ENCODE data around the gene RIPOR3.
A peak's percentile ranks its signal among the peaks of the same experiment; 100 is the strongest.

RIPOR3 gene

GRCh38 chr20:50586531-50587232, 104.7 kb downstream of the RIPOR3 start:
- peaks cover 14% of the 10 kb centered on the region for H3K36me3 Mint-ChIP-seq (ENCODE audit: low read depth)
- H3K27ac Mint-ChIP-seq = no peak overlapping the region
- no peaks in the 10 kb centered on the region for H3K4me1 Mint-ChIP-seq
- DNase-seq (no peak), ATAC-seq (no peak)
- no peak overlapping the region for H3K4me3 Mint-ChIP-seq
- H3K27me3 Mint-ChIP-seq = no peaks in the 10 kb centered on the region
- H3K9me3 Mint-ChIP-seq = no peaks in the 10 kb centered on the region

DNA sequence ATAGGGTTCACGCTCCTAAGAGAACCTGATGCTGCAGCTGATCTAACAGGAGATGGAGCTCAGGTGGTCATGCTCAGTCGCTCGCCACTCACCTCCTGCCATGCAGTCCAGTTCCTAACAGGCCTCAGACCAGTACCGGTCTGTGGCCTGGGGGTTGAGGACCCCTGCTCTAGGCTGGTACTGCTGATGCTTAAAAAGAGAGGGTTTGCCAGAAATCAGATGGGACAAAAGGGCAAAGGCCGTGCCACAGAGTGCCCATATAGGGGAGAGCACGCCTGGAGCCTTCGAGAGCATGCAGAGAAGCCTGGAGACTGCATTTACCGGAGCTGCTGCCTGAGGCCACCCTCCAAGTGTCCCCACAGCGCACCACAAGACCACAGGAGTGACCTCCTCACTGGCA, 105.7 kb downstream of the RIPOR3 start:
- peaks cover 16% of the 10 kb centered on the region for H3K36me3 Mint-ChIP-seq (ENCODE audit: low read depth)
- peak; percentile 13 for ATAC-seq
- H3K9me3 Mint-ChIP-seq = no peaks in the 10 kb centered on the region
- no peaks in the 10 kb centered on the region for H3K4me1 Mint-ChIP-seq
- no peak overlapping the region for H3K27ac Mint-ChIP-seq
- no peaks in the 10 kb centered on the region for H3K27me3 Mint-ChIP-seq
- DNase-seq = no peak
- H3K4me3 Mint-ChIP-seq = no peak overlapping the region

DNA sequence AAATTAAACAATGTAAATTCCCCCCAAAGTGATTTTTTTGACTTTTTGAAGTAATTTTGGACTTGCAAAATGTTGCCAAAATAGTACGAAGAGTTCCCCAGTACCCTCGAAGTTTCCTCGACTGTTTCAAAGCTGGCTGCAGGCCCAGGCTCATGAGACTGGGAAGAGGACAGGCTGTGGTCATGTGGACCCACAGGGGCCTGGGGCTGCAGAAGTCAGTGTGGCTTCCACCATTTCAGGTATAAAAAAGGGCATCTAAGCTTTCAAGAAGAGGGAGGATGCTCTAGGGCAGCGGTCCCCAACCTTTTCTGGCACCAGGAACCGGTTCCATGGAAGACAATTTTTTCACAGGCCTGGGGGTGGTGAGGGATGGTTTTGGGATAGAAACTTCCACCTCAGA, 106.1 kb downstream of the RIPOR3 start:
- Mint-ChIP-seq H3K36me3 (ENCODE audit: low read depth) (peaks cover 20% of the 10 kb centered on the region), H3K27me3 (no peaks in the 10 kb centered on the region), H3K9me3 (no peaks in the 10 kb centered on the region), H3K27ac (no peak overlapping the region), H3K4me3 (no peak overlapping the region), H3K4me1 (no peaks in the 10 kb centered on the region)
- ATAC-seq = no peak
- no peak for DNase-seq

DNA sequence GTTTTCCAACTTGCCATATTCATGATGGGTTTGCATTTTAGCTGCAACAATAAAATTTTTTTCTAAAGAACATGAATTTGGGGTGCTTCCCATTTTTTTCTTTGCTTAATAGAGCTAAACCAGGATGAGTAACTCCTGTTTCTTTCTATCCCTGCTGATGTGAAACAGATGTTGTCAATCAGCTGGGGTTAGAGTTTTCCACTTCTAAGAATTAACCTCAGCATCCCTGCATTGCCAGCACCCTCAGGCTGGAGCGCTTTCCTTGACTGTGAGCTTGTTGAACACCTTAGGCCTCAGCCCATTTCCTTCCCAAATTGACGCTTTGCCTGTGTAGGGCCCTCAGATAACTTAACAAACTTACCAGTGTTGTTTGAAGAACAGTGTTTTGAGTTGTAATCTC, 106.7 kb downstream of the RIPOR3 start:
- Mint-ChIP-seq H3K4me1 (no peaks in the 10 kb centered on the region), H3K9me3 (no peaks in the 10 kb centered on the region), H3K4me3 (no peak overlapping the region), H3K27ac (no peak overlapping the region), H3K36me3 (ENCODE audit: low read depth) (peaks cover 19% of the 10 kb centered on the region), H3K27me3 (no peaks in the 10 kb centered on the region)
- ATAC-seq (no peak), DNase-seq (no peak)

GRCh38 chr20:50583442-50584150, 107.7 kb downstream of the RIPOR3 start:
- H3K27me3 Mint-ChIP-seq = no peaks in the 10 kb centered on the region
- H3K27ac Mint-ChIP-seq = no peak overlapping the region
- peaks cover 26% of the 10 kb centered on the region for H3K36me3 Mint-ChIP-seq (ENCODE audit: low read depth)
- no peaks in the 10 kb centered on the region for H3K4me1 Mint-ChIP-seq
- no peak overlapping the region for H3K4me3 Mint-ChIP-seq
- DNase-seq = no peak
- ATAC-seq = no peak
- H3K9me3 Mint-ChIP-seq = no peaks in the 10 kb centered on the region

- H3K4me3 Mint-ChIP-seq = no peak overlapping the region
- no peak overlapping the region for H3K27ac Mint-ChIP-seq
Observed at GRCh38 chr20:50582591-50583234, 108.6 kb downstream of the RIPOR3 start.

GRCh38 chr20:50582092-50582491, 109.2 kb downstream of the RIPOR3 start:
- no peak overlapping the region for H3K4me3 Mint-ChIP-seq
- no peak overlapping the region for H3K27ac Mint-ChIP-seq
- no peak for DNase-seq
- no peaks in the 10 kb centered on the region for H3K9me3 Mint-ChIP-seq
- no peak for ATAC-seq
- H3K27me3 Mint-ChIP-seq = no peaks in the 10 kb centered on the region
- no peaks in the 10 kb centered on the region for H3K4me1 Mint-ChIP-seq
- peaks cover 34% of the 10 kb centered on the region for H3K36me3 Mint-ChIP-seq (ENCODE audit: low read depth)

More at GRCh38 chr20:50582591-50583234, 108.6 kb downstream of the RIPOR3 start:
- Mint-ChIP-seq H3K36me3 (ENCODE audit: low read depth) (peaks cover 32% of the 10 kb centered on the region), H3K27me3 (no peaks in the 10 kb centered on the region), H3K9me3 (no peaks in the 10 kb centered on the region), H3K4me1 (no peaks in the 10 kb centered on the region)
- ATAC-seq (no peak), DNase-seq (no peak)

DNA sequence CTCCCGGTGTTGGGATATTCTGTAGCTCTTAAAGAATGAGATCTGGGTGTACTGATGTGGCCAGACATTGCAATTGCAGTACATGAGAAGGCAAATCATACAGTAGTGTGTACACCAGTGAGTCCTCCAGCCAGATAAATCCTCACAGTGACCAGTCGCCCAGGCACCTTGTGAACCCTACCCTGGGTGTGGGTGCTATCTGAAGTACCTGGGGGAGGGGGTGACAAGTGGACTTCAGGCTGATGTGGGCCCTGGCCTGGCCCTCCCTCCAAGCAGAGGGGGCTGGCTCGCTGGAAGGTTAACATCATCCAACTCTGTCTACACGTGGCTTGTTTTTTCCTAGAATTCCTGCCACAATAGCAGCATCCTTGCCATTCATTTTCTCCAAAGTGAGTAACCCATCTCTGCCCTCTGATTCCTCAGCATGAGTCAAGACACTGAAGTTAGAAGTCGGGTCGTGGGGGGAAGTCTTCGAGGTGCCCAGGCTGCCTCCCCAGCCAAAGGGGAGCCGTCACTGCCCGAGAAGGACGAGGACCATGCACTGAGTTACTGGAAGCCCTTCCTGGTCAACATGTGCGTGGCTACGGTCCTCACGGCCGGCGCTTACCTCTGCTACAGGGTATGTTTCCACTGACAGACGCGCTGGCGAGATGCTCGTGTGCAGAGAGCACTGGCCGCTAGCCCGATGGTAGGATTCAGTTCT, 110.3 kb downstream of the RIPOR3 start:
- no peak overlapping the region for H3K4me3 Mint-ChIP-seq
- no peak for ATAC-seq
- no peak overlapping the region for H3K27ac Mint-ChIP-seq
- no peaks in the 10 kb centered on the region for H3K4me1 Mint-ChIP-seq
- no peaks in the 10 kb centered on the region for H3K9me3 Mint-ChIP-seq
- H3K27me3 Mint-ChIP-seq = no peaks in the 10 kb centered on the region
- peaks cover 38% of the 10 kb centered on the region for H3K36me3 Mint-ChIP-seq (ENCODE audit: low read depth)
- DNase-seq = no peak

DNA sequence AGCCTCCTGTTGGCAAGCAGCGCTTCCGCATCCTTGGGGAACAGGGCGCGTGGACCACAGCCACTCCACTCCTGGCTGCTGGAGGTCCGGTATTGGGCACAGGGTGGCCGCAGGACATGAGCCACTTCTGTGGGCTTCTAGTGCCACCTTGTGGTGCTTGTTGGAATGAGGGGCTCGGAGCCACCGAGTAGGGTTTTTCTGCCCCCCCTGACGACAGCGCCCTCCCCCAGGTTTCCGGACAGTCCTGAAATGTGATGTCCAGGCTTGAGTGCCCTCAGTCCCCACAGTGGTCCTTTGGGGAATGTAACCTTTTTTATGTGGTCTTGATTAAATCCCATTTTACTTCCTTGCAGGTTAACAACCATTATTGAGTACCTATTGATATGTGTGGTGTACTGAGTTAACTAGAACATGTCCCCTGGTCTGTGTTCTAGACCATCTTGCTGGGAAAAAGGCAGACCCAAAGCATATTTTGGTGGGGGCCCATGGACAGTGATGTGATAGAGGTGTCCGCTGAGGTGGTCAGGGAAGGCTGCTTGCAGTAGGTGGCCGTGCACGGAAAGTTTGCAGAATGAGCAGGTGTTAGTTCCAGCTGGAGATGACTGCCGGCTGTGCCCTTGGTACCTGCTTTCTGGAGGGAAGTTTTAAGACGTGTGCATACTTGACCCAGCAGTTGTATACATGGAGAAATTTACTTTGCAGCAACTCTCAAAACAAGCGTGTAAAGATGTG, 111.2 kb downstream of the RIPOR3 start:
- Mint-ChIP-seq H3K27ac (no peak overlapping the region), H3K27me3 (no peaks in the 10 kb centered on the region), H3K4me1 (no peaks in the 10 kb centered on the region), H3K4me3 (no peak overlapping the region), H3K36me3 (ENCODE audit: low read depth) (peaks cover 44% of the 10 kb centered on the region), H3K9me3 (no peaks in the 10 kb centered on the region)
- ATAC-seq = peak; percentile 47
- peak; percentile 65 for DNase-seq

DNA sequence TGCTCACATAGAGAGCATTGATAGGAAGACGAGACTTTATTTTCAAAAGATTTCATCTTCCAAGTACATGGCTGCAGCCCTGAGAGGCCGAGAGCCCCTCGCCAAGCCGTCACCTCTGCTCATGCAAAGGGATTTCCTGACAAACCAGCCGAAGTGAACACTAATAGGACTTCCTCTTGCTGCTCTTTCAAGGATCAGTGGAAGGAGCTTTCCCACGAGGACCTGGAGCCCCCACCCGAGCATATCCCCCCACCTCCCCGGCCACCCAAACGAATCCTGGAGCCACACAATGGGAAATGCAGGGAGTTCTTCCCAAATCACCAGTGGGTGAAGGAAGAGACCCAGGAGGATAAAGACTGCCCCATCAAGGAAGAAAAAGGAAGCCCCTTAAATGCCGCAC, 111.8 kb downstream of the RIPOR3 start:
- Mint-ChIP-seq H3K4me3 (no peak overlapping the region), H3K27me3 (no peaks in the 10 kb centered on the region), H3K9me3 (no peaks in the 10 kb centered on the region), H3K4me1 (no peaks in the 10 kb centered on the region), H3K27ac (no peak overlapping the region), H3K36me3 (ENCODE audit: low read depth) (peaks cover 47% of the 10 kb centered on the region)
- ATAC-seq (no peak), DNase-seq (no peak)

DNA sequence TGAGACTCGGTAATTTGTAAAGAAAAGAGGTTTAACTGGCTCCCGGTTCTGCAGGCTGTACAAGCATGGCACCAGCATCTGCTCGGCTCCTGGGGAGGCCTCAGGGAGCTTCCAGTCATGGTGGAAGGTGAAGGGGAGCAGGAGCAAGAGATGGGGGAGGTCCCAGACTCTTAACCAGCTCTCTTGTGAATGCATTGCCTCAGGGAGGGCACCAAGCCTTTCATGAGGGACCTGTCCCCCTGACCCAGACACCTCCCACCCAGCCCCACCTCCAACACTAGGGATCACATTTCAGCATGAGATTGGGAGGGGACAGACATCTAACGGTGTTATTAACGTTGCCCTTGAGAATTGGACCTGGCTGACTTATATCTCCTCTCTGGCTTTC, 112.6 kb downstream of the RIPOR3 start:
- Mint-ChIP-seq H3K9me3 (no peaks in the 10 kb centered on the region), H3K36me3 (ENCODE audit: low read depth) (peaks cover 50% of the 10 kb centered on the region), H3K27me3 (no peaks in the 10 kb centered on the region), H3K4me1 (no peaks in the 10 kb centered on the region), H3K4me3 (no peak overlapping the region), H3K27ac (no peak overlapping the region)
- ATAC-seq = no peak
- no peak for DNase-seq

- H3K27me3 Mint-ChIP-seq = no peaks in the 10 kb centered on the region
- no peak overlapping the region for H3K4me3 Mint-ChIP-seq
- peaks cover 47% of the 10 kb centered on the region for H3K36me3 Mint-ChIP-seq (ENCODE audit: low read depth)
- H3K27ac Mint-ChIP-seq = no peak overlapping the region
- no peaks in the 10 kb centered on the region for H3K9me3 Mint-ChIP-seq
- no peak for DNase-seq
- H3K4me1 Mint-ChIP-seq = peaks cover 3% of the 10 kb centered on the region
- no peak for ATAC-seq
Observed at GRCh38 chr20:50578061-50578777, 113.1 kb downstream of the RIPOR3 start.

DNA sequence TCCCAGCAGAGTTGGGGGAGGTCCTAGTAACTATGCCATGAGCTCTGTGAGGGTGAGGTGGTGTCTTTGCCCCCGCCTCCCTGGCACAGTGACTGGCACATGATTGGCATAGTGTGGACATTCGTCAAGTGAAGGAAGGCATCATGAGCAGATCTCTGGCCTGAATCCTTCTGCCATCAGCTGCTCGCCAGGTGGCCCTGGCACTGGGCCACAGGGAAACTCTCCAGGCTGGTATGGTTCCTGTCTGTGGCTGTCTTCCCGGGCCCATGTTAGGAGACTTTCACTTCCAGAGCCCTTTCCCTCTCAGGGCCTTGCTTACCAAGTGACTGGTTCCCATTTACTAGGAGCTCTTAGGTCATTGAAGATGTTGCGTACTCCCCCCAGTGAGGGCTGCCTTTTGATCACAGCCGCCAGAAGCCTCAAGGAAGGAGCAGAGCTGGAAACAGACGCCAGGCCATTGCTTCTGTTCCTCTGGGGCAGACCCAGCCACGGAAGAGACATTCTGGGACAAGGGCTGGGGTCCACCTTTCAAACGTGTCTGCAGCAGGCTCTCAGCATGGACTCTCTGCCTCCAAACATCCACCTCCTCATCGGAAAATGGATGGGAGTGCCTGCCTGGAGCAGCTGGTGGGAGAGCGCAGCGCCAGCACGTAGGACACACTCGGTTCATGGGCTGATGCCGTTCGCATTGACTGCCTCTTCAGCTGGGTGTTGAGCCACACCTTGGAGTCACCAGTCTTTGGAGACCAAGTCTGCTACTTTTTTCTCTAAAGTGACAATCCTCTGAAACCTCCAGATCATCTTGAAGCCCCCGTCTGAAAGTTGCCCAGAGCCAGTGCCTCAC, 113.9 kb downstream of the RIPOR3 start:
- Mint-ChIP-seq H3K36me3 (ENCODE audit: low read depth) (peaks cover 46% of the 10 kb centered on the region), H3K9me3 (no peaks in the 10 kb centered on the region), H3K4me1 (peaks cover 9% of the 10 kb centered on the region), H3K27ac (no peak overlapping the region), H3K27me3 (no peaks in the 10 kb centered on the region), H3K4me3 (no peak overlapping the region)
- ATAC-seq = no peak
- no peak for DNase-seq

Measured in activated naive CD8-positive, alpha-beta T cell treated with anti-CD3 and anti-CD28 coated beads, Interleukin-2, amount 50 U/mL, for 24 hours (primary cell).